Measurements from ENCODE around the gene HACD1. TPM values are rescaled to one million over a fixed set of nuclear protein-coding genes. Genes with fewer than 3 reads are reported as not detected.

The HACD1 gene
- total and polyA plus RNA-seq, 9 donors: 4.8 to 13.6 (median 7.5) TPM

GRCh38 chr10:17626656-17627055 lies 9.5 kb upstream of the HACD1 start:
- WGBS, 3 donors: 73 to 80% (median 78%) methylated on average over 1 of the region's 1 CpG

GRCh38 chr10:17624996-17625395 lies 7.8 kb upstream of the HACD1 start:
- Histone ChIP-seq H3K27me3 (no peaks in the 10 kb centered on the region), H3K36me3 (no peaks in the 10 kb centered on the region), H3K4me1 (ENCODE audit: insufficient read depth) (no peaks in the 10 kb centered on the region), H3K4me3 (no peak overlapping the region), H3K9me3 (no peaks in the 10 kb centered on the region), H3K27ac (no peak overlapping the region)
- intact Hi-C loops (cut with DNase I): no loop called here
- 60 to 66% (median 61%) methylated on average over 3 of the region's 3 CpGs for WGBS, 3 donors
- TF ChIP-seq CTCF (IDR thresholded peaks at IDR 0.05): no peak
- no peak for TF ChIP-seq EP300 (IDR thresholded peaks at IDR 0.05)
- TF ChIP-seq POLR2A (IDR thresholded peaks at IDR 0.05): no peak
- no peak for DNase-seq

More at GRCh38 chr10:17626656-17627055, 9.5 kb upstream of the HACD1 start:
- Histone ChIP-seq H3K4me1 (ENCODE audit: insufficient read depth) (no peaks in the 10 kb centered on the region), H3K9me3 (no peaks in the 10 kb centered on the region), H3K27me3 (no peaks in the 10 kb centered on the region), H3K27ac (no peak overlapping the region), H3K4me3 (no peak overlapping the region), H3K36me3 (no peaks in the 10 kb centered on the region)
- intact Hi-C loops (cut with DNase I): no loop called here
- no peak for DNase-seq
- TF ChIP-seq POLR2A (IDR thresholded peaks at IDR 0.05): no peak
- no peak for TF ChIP-seq CTCF (IDR thresholded peaks at IDR 0.05)
- TF ChIP-seq EP300 (IDR thresholded peaks at IDR 0.05): no peak

GRCh38 chr10:17622061-17622460 lies 4.9 kb upstream of the HACD1 start:
- H3K4me1 ChIP-seq (ENCODE audit: insufficient read depth): peaks cover 1% of the 10 kb centered on the region
- no peak for TF ChIP-seq CTCF (IDR thresholded peaks at IDR 0.05)
- no peak for TF ChIP-seq POLR2A (IDR thresholded peaks at IDR 0.05)
- no peak for TF ChIP-seq EP300 (IDR thresholded peaks at IDR 0.05)
- H3K27ac ChIP-seq: no peak overlapping the region
- intact Hi-C loops (cut with DNase I): no loop called here
- no peaks in the 10 kb centered on the region for H3K27me3 ChIP-seq
- H3K36me3 ChIP-seq: no peaks in the 10 kb centered on the region
- DNase-seq: no peak
- 66 to 72% (median 67%) methylated on average over 8 of the region's 8 CpGs for WGBS, 3 donors
- H3K9me3 ChIP-seq: no peaks in the 10 kb centered on the region
- no peak overlapping the region for H3K4me3 ChIP-seq

- 3 to 7% (median 5%) methylated on average over 29 to 48 of the region's 48 CpGs for WGBS, 3 donors
- no peak for TF ChIP-seq POLR2A (IDR thresholded peaks at IDR 0.05)
- TF ChIP-seq EP300 (IDR thresholded peaks at IDR 0.05): no peak
- no peak for TF ChIP-seq CTCF (IDR thresholded peaks at IDR 0.05)
- intact Hi-C loops (cut with DNase I): loop anchor here in 1 of 4 donors (10.0 kb wide), 1 partner anchor 118 kb away; no protein-coding TSS in a partner anchor
- Histone ChIP-seq H3K9me3 (no peaks in the 10 kb centered on the region), H3K27ac (peak overlapping the region; percentile 37 to 64), H3K4me3 (peak overlapping the region; percentile 75), H3K4me1 (ENCODE audit: insufficient read depth) (peaks cover 1% of the 10 kb centered on the region), H3K36me3 (no peaks in the 10 kb centered on the region), H3K27me3 (no peaks in the 10 kb centered on the region)
- peak; percentile 48 to 71 (median 55) for DNase-seq
Measured at GRCh38 chr10:17616403-17617030, 657 bp downstream of the HACD1 start.
